Mammary epithelial cell (primary cell): ENCODE data around the gene TMEM119.

Experiments
- CTCF ChIP-seq, 2 donors: IDR thresholded peaks in 1 of 2; conservative IDR thresholded peaks in 1 of 2; 2 replicates each; pipeline ENCODE4 v1.5.1; 2011 to 2012; ENCODE audit warnings: inconsistent platforms in 2 of 2, low read length in 2 of 2, mild to moderate bottlenecking in 2 of 2, control low read depth in 1 of 2, low read depth in 1 of 2; ENCODE audit not compliant: insufficient read depth in 1 of 2; ENCODE audit errors: extremely low read depth in 1 of 2
- EZH2 ChIP-seq: IDR thresholded peaks from 2 replicates; pipeline ENCODE4 v1.6.1; 2012; ENCODE audit warnings: low read length, inconsistent platforms, borderline replicate concordance

GRCh38 chr12:108547686-108548085 is 50.2 kb downstream of the TMEM119 start:
- TF ChIP-seq CTCF (conservative IDR thresholded peaks at IDR 0.05 in 1 of 2, IDR thresholded peaks at IDR 0.05 in 1 of 2; ENCODE audit: extremely low read depth in 1 of 2, insufficient read depth in 1 of 2, low read depth in 1 of 2, low read length in 2 of 2) (no peak), EZH2 (no peak)
